Myocyte (in vitro differentiated cells): Measurements from ENCODE around the gene PKD1L1. TPM values are rescaled to one million over a fixed set of nuclear protein-coding genes. Genes with fewer than 3 reads are reported as not detected.
"Not testable (repeated sequence)": the region's sequence is repeated elsewhere in the genome, so short reads cannot be mapped to it uniquely, and the experiment has no call there.

ENCODE experiments used
- DNase-seq: peaks from one replicate; pipeline ENCODE4 v3.0.0-alpha.2; 2012; ENCODE audit warnings: low read depth
- total RNA-seq: library from RNA; depleted of rRNA; stranded (reverse); fragments of >200 nt; gene quantifications from 2 replicates; pipeline ENCODE4 v1.2.3, GENCODE V29; 2014

The PKD1L1 gene
- total RNA-seq, 1 donor from 2014 or later: 0.03 TPM

DNA sequence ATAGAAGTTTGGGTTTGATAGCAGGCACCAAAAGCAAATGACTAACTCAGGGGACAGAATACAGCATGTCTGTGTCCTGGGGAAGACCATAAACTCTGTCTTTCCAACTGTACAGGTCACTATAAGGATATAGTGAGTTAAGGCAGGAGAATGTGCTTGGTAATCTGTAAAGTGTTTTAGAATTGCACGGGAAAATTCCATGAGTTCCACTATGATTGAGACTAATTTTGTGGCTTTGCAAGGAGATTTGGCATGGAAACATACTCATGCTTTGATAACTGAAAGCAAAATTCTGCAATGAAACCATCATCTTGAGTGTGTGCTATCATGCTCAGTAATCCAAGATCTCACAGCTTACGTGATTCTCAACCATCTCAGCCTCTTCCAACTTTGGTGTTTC lies 152.6 kb downstream of the PKD1L1 start:
- DNase-seq: peak; percentile 54

DNA sequence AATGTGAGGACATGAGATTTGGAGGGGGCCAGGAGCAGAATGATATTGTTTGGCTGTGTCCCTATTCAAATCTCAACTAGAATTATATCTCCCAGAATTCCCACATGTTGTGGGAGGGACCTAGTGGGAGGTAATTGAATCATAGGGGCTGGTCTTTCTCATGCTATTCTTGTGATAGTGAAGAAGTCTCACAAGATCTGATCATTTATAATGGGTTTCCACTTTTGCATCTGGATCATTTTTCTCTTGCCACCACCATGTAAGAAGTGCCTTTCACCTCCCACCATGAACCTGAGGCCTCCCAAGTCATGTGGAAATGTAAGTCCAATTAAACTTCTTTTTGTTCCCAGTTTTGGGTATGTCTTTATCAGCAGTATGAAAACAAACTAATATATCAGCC lies 153.1 kb downstream of the PKD1L1 start:
- not testable (repeated sequence) for DNase-seq

GRCh38 chr7:47794016-47794415 lies 154.2 kb downstream of the PKD1L1 start:
- DNase-seq: no peak

GRCh38 chr7:47793186-47793585 lies 155.1 kb downstream of the PKD1L1 start:
- not testable (repeated sequence) for DNase-seq

DNA sequence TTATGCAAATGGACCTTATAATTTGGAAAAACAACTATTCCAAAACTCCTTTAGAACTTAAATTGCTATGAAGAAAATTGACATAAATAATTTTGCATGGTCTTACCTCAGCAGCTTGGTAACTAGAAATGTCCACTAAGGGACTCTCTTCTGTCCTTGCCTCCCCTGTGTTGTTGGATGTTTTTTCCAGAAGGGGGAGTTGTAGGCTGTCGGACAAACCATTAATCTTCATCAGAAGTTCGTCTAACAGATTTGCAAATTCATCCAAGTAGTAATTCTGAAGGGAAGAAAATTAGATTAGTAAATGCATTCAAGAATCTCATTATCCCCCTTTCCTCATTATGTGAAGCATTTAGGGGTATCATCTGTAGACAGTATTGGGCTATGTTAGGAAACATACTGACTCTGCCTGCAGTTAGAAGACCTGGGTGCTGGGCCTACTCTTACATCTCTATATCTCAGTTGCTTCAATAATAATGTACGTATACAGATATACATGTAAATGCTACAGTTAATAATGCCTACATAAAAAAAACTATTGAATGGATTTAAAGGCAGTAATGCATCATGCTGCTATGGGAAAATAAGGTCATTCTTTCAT lies 155.6 kb downstream of the PKD1L1 start:
- peak; percentile 60 for DNase-seq

- no peak for DNase-seq
Observed at GRCh38 chr7:47791682-47792081, 156.6 kb downstream of the PKD1L1 start.

GRCh38 chr7:47788083-47788482 lies 160.2 kb downstream of the PKD1L1 start:
- no peak for DNase-seq

DNA sequence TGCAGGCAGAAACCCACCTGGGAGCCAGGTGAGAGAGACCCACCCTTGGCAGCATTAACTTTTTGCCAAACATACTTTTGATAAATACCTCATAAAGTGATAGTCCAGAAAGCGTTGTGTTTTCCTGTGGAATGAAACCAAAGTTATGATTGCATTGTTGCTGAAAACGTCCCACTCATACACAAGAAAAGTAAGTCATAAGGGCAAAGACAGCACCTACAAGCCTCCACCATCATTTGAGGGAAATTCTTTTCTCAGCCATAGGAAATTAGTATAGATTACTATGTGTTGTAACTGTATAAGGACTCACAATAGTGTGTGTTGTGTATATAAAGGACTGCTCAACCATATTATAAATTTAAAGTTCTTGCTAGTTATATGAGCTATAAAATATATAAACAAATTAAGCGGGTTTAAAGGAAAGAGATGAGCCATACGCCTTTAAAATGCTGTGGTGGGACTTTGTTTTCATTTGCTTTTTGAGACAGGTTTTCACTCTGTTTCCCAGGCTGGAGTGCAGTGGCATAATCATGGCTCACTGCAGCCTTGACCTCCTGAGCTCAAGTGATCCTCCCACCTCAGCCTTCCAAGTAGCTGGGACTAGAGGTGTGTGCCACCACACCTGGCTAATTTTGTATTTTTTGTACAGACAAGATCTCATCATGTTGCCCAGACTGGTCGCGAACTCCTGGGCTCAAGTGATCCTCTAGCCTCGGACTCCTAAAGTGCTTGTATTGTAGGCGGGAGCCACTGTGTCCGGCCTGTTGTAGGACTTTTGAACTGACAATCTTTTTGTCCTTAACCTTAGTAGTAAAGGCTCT lies 160.8 kb downstream of the PKD1L1 start:
- DNase-seq: no peak

DNA sequence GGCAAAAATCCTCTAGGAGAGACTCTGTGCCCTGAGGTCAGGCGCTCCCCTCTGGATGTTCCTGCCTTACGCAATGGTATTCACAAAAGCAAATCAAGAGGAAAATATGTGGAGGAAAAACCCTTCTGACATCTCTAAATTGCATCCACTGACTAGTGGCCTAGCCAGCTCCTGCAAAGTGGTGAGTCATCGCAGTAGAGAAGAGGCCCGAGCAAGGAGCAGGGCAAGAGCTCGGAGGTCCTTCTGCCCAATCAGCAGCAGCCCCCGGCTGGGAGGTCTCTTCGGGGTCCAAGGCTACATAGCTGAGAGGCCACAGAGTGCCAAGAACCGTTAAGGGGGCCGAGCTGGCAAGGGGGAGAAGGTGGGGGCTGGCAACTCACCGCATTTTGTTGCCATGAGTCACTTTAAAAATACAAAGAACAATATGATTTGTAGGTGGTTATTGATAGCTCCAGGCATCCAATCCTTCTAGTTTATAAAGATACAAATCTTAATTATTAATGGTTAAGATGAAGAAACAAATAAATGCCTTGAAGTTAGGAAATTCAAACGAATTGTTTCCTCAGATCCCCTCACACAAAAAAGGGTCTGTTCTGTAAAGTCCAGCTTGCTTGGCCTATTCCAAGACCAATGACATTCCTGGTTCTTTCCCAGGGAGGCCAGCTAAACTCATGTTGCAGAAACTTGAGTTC lies 161.6 kb downstream of the PKD1L1 start:
- DNase-seq: peak; percentile 90

- no peak for DNase-seq
Observed at GRCh38 chr7:47785923-47786556, 162.2 kb downstream of the PKD1L1 start.

- peak; percentile 95 for DNase-seq
Observed at GRCh38 chr7:47783456-47784223, 164.6 kb downstream of the PKD1L1 start.

DNA sequence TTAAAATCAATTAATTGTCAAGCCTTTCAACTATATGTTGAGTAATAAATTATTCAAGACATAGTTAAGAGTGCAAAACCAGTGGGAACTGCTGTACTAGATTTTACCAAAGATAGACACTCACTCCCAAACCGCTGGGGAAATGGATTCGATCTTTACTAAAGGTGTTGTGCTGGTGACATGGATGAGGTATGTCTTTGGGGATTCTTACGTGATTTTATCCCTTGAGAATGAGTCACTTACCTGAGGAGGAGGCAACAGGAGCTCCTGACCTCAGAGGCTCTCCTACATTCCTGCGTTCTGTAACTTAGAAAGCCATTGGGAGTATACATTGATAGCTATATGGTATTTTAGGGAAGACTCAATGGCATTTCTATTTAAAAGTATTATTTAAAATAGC lies 165.5 kb downstream of the PKD1L1 start:
- DNase-seq: no peak

- DNase-seq: peak; percentile 61
Observed at GRCh38 chr7:47782022-47782421, 166.2 kb downstream of the PKD1L1 start.

DNA sequence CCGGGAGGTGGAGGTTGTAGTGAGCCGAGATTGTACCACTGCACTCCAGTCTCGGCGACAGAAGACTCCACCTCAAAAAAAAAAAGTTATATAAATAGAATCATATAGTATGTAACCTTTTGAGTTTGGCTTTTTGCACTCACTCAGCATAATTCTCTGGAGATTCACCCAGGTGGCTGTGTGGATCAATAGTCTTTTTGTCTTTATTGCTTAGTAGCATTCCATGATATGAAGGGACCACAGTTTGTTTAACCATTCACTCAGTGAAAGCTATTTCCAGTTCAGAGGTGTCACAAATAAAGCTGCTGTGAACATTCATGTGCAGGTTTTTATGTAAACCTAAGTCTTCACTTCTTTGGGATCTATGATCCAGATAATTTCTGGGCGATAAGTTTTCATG lies 167.7 kb downstream of the PKD1L1 start:
- DNase-seq: no peak

DNA sequence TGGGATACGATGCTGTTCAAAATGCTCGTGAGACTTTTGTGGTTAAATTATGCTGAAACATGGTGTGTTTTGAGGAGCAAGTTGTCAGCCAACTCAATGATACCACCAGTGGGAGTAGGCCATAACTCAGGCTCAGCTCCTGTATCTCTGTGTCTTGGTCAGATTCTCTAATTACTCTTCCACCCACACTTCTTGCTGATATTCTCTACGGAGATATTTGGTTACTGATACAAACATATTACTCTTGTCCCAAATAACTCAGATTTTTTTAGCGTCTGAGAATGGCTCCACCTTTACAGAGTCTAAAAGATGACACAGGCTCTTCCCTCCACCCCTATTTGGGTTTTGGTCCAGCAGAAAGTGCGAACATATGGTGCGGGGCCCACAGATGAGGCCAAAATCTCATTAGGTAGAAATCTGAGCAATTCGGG lies 168.9 kb downstream of the PKD1L1 start:
- DNase-seq: no peak

DNA sequence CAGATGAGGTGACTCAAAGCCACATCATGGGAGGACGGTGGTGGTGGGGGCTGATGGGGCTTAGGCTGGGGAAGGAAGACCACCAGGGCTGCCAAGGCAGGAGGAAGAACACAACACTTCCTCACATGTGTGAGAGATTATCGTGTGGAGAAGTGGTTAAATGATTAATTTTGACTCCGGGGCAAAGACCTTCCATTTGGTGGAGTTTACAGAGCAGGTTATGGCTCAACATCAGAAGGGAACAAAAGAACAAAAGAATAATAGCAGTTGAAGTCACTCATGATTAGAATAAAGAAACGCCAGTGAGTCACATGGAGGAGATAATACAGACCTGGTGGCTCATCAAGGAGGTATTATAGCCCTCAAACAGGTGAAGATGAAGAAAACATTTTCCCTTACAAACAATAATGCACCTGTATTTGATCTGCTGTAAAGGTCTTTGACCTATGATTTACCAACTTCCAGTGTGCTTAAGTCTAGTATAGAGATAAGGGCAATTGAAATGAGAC lies 170.1 kb downstream of the PKD1L1 start:
- no peak for DNase-seq

- no peak for DNase-seq
Observed at GRCh38 chr7:47777531-47778152, 170.6 kb downstream of the PKD1L1 start.

DNA sequence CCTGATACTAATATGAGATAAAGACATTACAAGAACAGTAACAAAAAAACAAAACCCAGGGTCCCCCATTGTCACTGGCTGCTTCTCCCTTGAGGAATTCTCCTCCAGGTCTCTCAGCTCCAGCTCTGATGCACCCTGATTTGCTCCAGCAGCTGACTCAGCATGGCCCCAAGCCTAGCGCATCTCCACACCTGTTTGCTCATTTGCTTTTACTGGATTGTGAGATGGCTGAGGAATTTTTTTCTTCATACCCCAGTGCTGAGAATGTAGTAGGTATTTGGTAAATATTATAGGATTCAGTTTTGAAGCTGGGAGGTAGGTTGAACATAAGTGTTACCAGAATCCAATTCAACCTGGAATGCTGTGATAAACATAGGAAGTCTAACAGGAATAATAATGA lies 171.9 kb downstream of the PKD1L1 start:
- peak; percentile 56 for DNase-seq

GRCh38 chr7:47775238-47775637 lies 173.0 kb downstream of the PKD1L1 start:
- DNase-seq: no peak

DNA sequence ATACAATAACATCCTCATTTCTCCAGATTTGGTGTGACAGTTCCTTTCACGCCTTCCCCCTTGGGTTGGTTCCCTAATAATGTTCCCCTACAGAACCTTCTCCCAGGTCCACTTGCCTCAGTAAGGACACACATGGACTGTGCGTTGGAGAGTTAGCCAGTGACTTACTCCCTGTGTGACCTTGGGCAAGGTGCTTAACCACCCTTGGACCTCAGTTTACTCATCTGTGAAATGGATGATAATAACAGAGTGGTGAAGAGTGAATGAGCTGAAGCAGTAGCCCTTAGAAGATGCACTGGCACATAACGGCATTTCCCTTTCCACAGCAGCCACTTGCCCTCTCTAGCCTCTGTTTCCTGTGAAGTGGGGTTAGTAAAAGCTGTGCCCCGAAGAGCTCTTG lies 175.8 kb downstream of the PKD1L1 start:
- DNase-seq: no peak
